Heart left ventricle (tissue), 16 donors: ENCODE data around the gene CCL7. TPM values are rescaled to one million over a fixed set of nuclear protein-coding genes. Genes with fewer than 3 reads are reported as not detected.

Experiments
- ATAC-seq, 4 donors: fragments of 200-7000 bp; cut with Tn5 transposase; one replicate each; pipeline ENCODE4 v1.9.1; 2020 to 2022; ENCODE audit warnings: moderate library complexity in 4 of 4, mild to moderate bottlenecking in 3 of 4, moderate number of reproducible peaks in 1 of 4
- DNase-seq, 5 donors: peaks; one replicate each; pipeline ENCODE4 v3.0.0-alpha.2; 2020
- H3K27ac ChIP-seq, 12 donors: fragments of 200-600 bp; sonication (generic) in 4 of 12; one replicate each; pipeline versions ENCODE4 v1.5.0 to v1.8.0; 2016 to 2022; ENCODE audit warnings: mild to moderate bottlenecking in 2 of 12
- H3K27me3 ChIP-seq, 9 donors: fragments of 200-600 bp; sonication (generic) in 2 of 9; one replicate each; pipeline versions ENCODE4 v1.5.1 to v1.8.0; 2016 to 2022; ENCODE audit warnings: mild to moderate bottlenecking in 3 of 9
- H3K36me3 ChIP-seq, 9 donors: fragments of 200-600 bp; sonication (generic) in 2 of 9; one replicate each; pipeline versions ENCODE4 v1.5.0 to v1.8.0; 2018 to 2022; ENCODE audit warnings: mild to moderate bottlenecking in 2 of 9
- H3K4me1 ChIP-seq, 12 donors: fragments of 200-600 bp; sonication (generic) in 4 of 12; one replicate each; pipeline versions ENCODE4 v1.5.0 to v1.8.0; 2016 to 2022; ENCODE audit warnings: mild to moderate bottlenecking in 3 of 12
- H3K4me3 ChIP-seq, 12 donors: fragments of 200-600 bp; sonication (generic) in 4 of 12; one replicate each; pipeline versions ENCODE4 v1.5.0 to v1.8.0; 2017 to 2022; ENCODE audit warnings: mild to moderate bottlenecking in 9 of 12, moderate library complexity in 4 of 12
- H3K9me3 ChIP-seq, 12 donors: fragments of 200-600 bp; sonication (generic) in 4 of 12; one replicate each; pipeline versions ENCODE4 v1.5.0 to v1.8.0; 2016 to 2022; ENCODE audit warnings: mild to moderate bottlenecking in 1 of 12
- POLR2A ChIP-seq, 2 donors: fragments of 450-650 bp; IDR thresholded peaks; one replicate each; pipeline ENCODE4 v1.6.1; 2017; ENCODE audit warnings: antibody characterized with exemption in 2 of 2, mild to moderate bottlenecking in 2 of 2, moderate library complexity in 2 of 2
- WGBS, 4 donors: extraction: QIAGEN DNeasy Blood & Tissue Kit in 2 of 4; methylation state at CpG; one replicate each; pipeline versions ENCODE4 v1.1.5 to v1.1.7; 2013 to 2018; 5-methylcytosine and 5-hydroxymethylcytosine counted together
- intact Hi-C, 10 donors: fragments of 100-400 bp; cut with DNase I; formaldehyde crosslinking; loops; one replicate each; pipeline versions ENCODE4 v1.11.1 to v1.14.2; 2022
- polyA plus RNA-seq, 2 donors: library from polyadenylated mRNA; stranded (reverse); fragments of 200-250 nt; gene quantifications; one replicate each; pipeline ENCODE4 v1.2.3, GENCODE V29; 2013
- total RNA-seq, 9 donors: library from RNA; depleted of rRNA in 2 of 9; stranded (reverse); fragments of >200 nt in 2 of 9; fragmentation: NEBNext Ultra II Directional in 3 of 9; extraction: Animal tissue kit (Norgen Biotek cat#: 25700) in 3 of 9; gene quantifications; one replicate each; pipeline versions ENCODE4 v1.1.0 to v1.2.4, GENCODE V29; 2016 to 2023
- TF ChIP-seq, protein P1 (sequence below), 12 donors: fragments of 200-600 bp; sonication (generic) in 4 of 12; IDR thresholded peaks; one replicate each; pipeline versions ENCODE4 v1.5.0 to v1.8.0; 2018 to 2022; ENCODE audit warnings: antibody characterized with exemption in 12 of 12, mild to moderate bottlenecking in 5 of 12
- donor health status: ischemic (EF 13 %, LVEDD 7.1; RV severe dilation, severe dysfunction).
- donor health status: healthy with polysubstance abuse.
- donor health status: DM: no; HTN: yes; CAD: no.
- donor health status: DM: no; HTN: no; CAD: no.
- donor health status: ischemic (EF 25% LVEDD 6.9; RV normal size, moderate dysfunction).
- donor health status: ischemic (EF 25% LVEDD 5.7; RV mildly dilated, moderate dysfunction).
- donor health status: healthy.
- donor health status: DM: yes; HTN: yes; CAD: no.
- donor health status: ischemic (EF 35%, LVEDD 5.7; RV mildly dilated, moderate dysfunction).
- donor health status: nonischemic (EF 11% LVEDD 7.7; RV severe dilation, severe dysfunction).
- donor health status: DM: yes; HTN: yes; CAD: no.
- donor health status: PGD.
- donor health status: ischemic (EF 29% LVEDD 5.4; RV normal size, mild dysfunction).
- donor health status: nonischemic (EF 23%, LVEDD 6.1; RV moderate dilation, normal function).

CCL7 gene
- total and polyA plus RNA-seq, 11 donors = 0.36 to 3.4 TPM; not detected in 9

DNA sequence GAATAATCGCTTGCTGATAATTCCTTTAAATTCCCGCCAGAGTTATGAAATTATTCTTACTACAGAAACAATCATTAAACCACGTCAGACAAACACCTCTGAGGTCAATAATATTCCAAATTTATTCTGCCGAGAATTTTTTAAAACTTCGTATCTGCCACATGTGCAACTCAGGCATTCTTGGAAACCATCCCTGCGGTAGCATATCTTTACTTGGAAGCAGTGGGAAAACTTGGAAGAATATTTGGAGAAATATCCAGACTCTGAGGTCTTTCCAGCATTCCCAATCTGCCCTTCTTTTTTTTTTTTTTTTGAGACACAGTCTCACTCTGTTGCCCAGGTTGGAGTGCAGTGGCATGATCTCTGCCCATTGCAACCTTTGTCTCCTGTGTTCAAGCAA is 13.6 kb downstream of the CCL7 start:
- H3K4me3 ChIP-seq = no peak overlapping the region
- intact Hi-C loops = no loop called here
- 65 to 76% (median 69%) methylated on average over 6 of the region's 6 CpGs for WGBS, 4 donors
- ATAC-seq (peak in 2 of 4 donors; percentile 20 to 41), DNase-seq (no peak)
- peak overlapping the region in 2 of 12 donors; percentile 33 to 46 for H3K27ac ChIP-seq
- TF ChIP-seq, protein P1, sequence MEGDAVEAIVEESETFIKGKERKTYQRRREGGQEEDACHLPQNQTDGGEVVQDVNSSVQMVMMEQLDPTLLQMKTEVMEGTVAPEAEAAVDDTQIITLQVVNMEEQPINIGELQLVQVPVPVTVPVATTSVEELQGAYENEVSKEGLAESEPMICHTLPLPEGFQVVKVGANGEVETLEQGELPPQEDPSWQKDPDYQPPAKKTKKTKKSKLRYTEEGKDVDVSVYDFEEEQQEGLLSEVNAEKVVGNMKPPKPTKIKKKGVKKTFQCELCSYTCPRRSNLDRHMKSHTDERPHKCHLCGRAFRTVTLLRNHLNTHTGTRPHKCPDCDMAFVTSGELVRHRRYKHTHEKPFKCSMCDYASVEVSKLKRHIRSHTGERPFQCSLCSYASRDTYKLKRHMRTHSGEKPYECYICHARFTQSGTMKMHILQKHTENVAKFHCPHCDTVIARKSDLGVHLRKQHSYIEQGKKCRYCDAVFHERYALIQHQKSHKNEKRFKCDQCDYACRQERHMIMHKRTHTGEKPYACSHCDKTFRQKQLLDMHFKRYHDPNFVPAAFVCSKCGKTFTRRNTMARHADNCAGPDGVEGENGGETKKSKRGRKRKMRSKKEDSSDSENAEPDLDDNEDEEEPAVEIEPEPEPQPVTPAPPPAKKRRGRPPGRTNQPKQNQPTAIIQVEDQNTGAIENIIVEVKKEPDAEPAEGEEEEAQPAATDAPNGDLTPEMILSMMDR (IDR thresholded peaks at IDR 0.05) = no peak
- no peak for TF ChIP-seq POLR2A (IDR thresholded peaks at IDR 0.05)
- H3K9me3 ChIP-seq = peaks cover 0 to 4% (median 0%) of the 10 kb centered on the region in 12 donors
- peaks cover 0 to 2% (median 0%) of the 10 kb centered on the region in 9 donors for H3K27me3 ChIP-seq
- H3K4me1 ChIP-seq = peaks cover 0 to 24% (median 4%) of the 10 kb centered on the region in 12 donors
- no peaks in the 10 kb centered on the region for H3K36me3 ChIP-seq

DNA sequence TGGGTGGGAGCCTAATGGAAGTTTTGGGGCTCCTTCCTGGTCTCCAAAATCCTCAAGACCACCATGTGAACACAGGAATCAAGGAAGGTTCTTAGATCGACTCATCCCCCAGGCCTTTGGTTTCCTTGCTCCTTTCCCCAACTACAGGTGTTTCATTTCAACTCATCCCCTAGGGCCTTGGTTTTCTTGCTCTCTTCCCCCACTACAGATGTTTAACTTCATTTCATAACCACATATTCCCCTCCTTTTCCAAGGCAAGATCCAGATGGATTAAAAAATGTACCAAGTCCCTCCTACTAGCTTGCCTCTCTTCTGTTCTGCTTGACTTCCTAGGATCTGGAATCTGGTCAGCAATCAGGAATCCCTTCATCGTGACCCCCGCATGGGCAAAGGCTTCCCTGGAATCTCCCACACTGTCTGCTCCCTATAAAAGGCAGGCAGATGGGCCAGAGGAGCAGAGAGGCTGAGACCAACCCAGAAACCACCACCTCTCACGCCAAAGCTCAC is 15.3 kb downstream of the CCL7 start, which contains the start of gene CCL11:
Gene CCL11, plus strand, starts transcription at position 457 of the 507 bp plus-strand sequence. CDS start 67 bp downstream, outside the sequence.
- H3K9me3 ChIP-seq = peaks cover 0 to 4% (median 0%) of the 10 kb centered on the region in 12 donors
- WGBS, 4 donors = 52 to 74% (median 69%) methylated on average over 4 of the region's 4 CpGs
- H3K4me3 ChIP-seq = peak within 1 kb of the TSS in 2 of 12 donors; percentile 5 to 23
- peak; percentile 37 to 82 (median 80) for ATAC-seq
- intact Hi-C loops = no loop called here
- TF ChIP-seq, protein P1 (IDR thresholded peaks at IDR 0.05) = no peak
- TF ChIP-seq POLR2A (IDR thresholded peaks at IDR 0.05) = no peak
- peaks cover 0 to 24% (median 4%) of the 10 kb centered on the region in 12 donors for H3K4me1 ChIP-seq
- no peaks in the 10 kb centered on the region for H3K36me3 ChIP-seq
- peaks cover 0 to 2% (median 0%) of the 10 kb centered on the region in 9 donors for H3K27me3 ChIP-seq
- H3K27ac ChIP-seq = peak within 1 kb of the TSS in 8 of 12 donors; percentile 8 to 46 (median 30)
- DNase-seq = peak in 1 of 5 donors; percentile 28

DNA sequence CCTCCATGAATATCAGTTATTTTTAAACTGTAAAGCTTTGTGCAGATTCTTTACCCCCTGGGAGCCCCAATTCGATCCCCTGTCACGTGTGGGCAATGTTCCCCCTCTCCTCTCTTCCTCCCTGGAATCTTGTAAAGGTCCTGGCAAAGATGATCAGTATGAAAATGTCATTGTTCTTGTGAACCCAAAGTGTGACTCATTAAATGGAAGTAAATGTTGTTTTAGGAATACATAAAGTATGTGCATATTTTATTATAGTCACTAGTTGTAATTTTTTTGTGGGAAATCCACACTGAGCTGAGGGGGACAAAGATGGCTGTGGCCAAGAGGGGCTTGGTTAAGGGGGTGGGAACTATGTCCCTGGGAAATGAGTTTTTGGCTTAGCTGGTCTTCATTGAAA is 17.9 kb downstream of the CCL7 start:
- Histone ChIP-seq H3K4me1 (peaks cover 0 to 24% (median 6%) of the 10 kb centered on the region in 12 donors), H3K27ac (no peak overlapping the region), H3K4me3 (no peak overlapping the region), H3K36me3 (no peaks in the 10 kb centered on the region), H3K9me3 (no peaks in the 10 kb centered on the region), H3K27me3 (no peaks in the 10 kb centered on the region)
- TF ChIP-seq, protein P1 (IDR thresholded peaks at IDR 0.05) = no peak
- no peak for TF ChIP-seq POLR2A (IDR thresholded peaks at IDR 0.05)
- DNase-seq = no peak
- intact Hi-C loops = no loop called here
- ATAC-seq = no peak
- 35 to 47% (median 44%) methylated on average over 2 of the region's 2 CpGs for WGBS, 4 donors

DNA sequence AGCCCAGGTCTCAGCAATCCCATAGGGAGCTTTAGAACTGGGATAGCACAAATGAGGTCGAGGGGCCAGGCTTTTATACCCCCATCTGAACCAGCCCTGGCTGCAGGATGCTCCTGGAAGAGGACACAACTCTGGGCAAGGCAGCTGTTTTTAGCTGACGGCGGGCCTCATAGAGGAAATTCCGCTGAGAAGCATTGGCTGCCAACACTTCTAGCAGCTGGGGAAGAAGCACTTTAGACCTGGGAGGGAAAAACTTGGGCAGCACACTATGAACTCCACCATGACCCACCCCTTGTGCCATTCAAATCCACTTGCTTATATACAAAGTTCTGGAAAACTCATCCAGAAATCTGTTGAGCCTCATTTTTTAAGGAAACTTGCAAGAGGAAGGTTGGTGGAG is 20.6 kb downstream of the CCL7 start:
- Histone ChIP-seq H3K4me1 (peaks cover 0 to 6% (median 0%) of the 10 kb centered on the region in 12 donors), H3K36me3 (no peaks in the 10 kb centered on the region), H3K27ac (no peak overlapping the region), H3K9me3 (no peaks in the 10 kb centered on the region), H3K27me3 (no peaks in the 10 kb centered on the region), H3K4me3 (no peak overlapping the region)
- no peak for TF ChIP-seq POLR2A (IDR thresholded peaks at IDR 0.05)
- TF ChIP-seq, protein P1 (IDR thresholded peaks at IDR 0.05) = no peak
- DNase-seq = no peak
- WGBS, 4 donors = 44 to 60% (median 54%) methylated on average over 4 of the region's 4 CpGs
- intact Hi-C loops = no loop called here
- peak in 1 of 4 donors; percentile 43 for ATAC-seq
